HEK293 (cell line): ENCODE data around the gene DLG1.
"Not testable (repeated sequence)": the region's sequence is repeated elsewhere in the genome, so short reads cannot be mapped to it uniquely, and the experiment has no call there.

ENCODE experiments used
- CTCF ChIA-PET: fragments of 350-600 bp; formaldehyde crosslinking; extraction: SDS; loops from one replicate; lab custom pipeline; 2021; ENCODE audit warnings: antibody characterized with exemption; lab: Yijun Ruan, JAX
- POLR2A ChIA-PET: fragments of 300-600 bp; formaldehyde crosslinking; extraction: SDS; loops from one replicate; lab custom pipeline; 2020; ENCODE audit warnings: antibody characterized with exemption, inconsistent platforms; lab: Yijun Ruan, JAX
- H3K27ac ChIP-seq: fragments of 200-500 bp; sonication (Bioruptor generic); 2 replicates; pipeline ENCODE4 v1.5.1; 2014; ENCODE audit warnings: low read depth, low read length, control low read depth, inconsistent platforms; ENCODE audit errors: extremely low read depth
- H3K36me3 ChIP-seq, 2 experiments: fragments of 200-500 bp in 1 of 2; sonication (Bioruptor generic) in 1 of 2; 1 replicate in 1 of 2; 2 replicates in 1 of 2; pipeline ENCODE4 v1.5.1; 2014 to 2017; ENCODE audit warnings: inconsistent platforms in 2 of 2, low read length in 2 of 2; ENCODE audit not compliant: control insufficient read depth in 2 of 2, insufficient read depth in 1 of 2
- H3K4me1 ChIP-seq: fragments of 200-500 bp; sonication (Bioruptor generic); 2 replicates; pipeline ENCODE4 v1.5.1; 2014; ENCODE audit warnings: mild to moderate bottlenecking, low read length, inconsistent platforms; ENCODE audit not compliant: control insufficient read depth, insufficient read depth
- H3K4me3 ChIP-seq: 2 replicates; pipeline ENCODE4 v1.5.1; 2011; ENCODE audit warnings: low read depth, mild to moderate bottlenecking, control low read depth, low read length, moderate library complexity
- H3K9me3 ChIP-seq: fragments of 200-500 bp; sonication (Bioruptor generic); 2 replicates; pipeline ENCODE4 v1.5.1; 2014; ENCODE audit warnings: low read depth, low read length, inconsistent platforms; ENCODE audit not compliant: control insufficient read depth, insufficient read depth
- FEZF1 ChIP-seq: fragments of 450-650 bp; formaldehyde crosslinking; IDR thresholded peaks from 2 replicates; pipeline ENCODE4 v1.5.1; 2016; ENCODE audit warnings: missing biosample characterization, missing genetic modification characterization
- SCRT2 ChIP-seq: fragments of 450-650 bp; formaldehyde crosslinking; IDR thresholded peaks from 2 replicates; pipeline ENCODE4 v1.5.1; 2016; ENCODE audit warnings: missing biosample characterization, missing genetic modification characterization
- ZBTB17 ChIP-seq: fragments of 450-650 bp; formaldehyde crosslinking; IDR thresholded peaks from 2 replicates; pipeline ENCODE4 v1.5.1; 2016; ENCODE audit warnings: missing biosample characterization, missing genetic modification characterization
- ZFP69B ChIP-seq: fragments of 450-650 bp; formaldehyde crosslinking; IDR thresholded peaks from 2 replicates; pipeline ENCODE4 v1.5.1; 2016; ENCODE audit warnings: missing biosample characterization, missing genetic modification characterization
- ZNF138 ChIP-seq: fragments of 450-650 bp; formaldehyde crosslinking; IDR thresholded peaks from 2 replicates; pipeline ENCODE4 v1.5.1; 2016; ENCODE audit warnings: missing biosample characterization, missing genetic modification characterization, borderline replicate concordance
- ZNF16 ChIP-seq: fragments of 450-650 bp; formaldehyde crosslinking; IDR thresholded peaks from 2 replicates; pipeline ENCODE4 v1.5.1; 2016; ENCODE audit warnings: low read depth, missing biosample characterization, missing genetic modification characterization
- ZNF221 ChIP-seq: fragments of 450-650 bp; formaldehyde crosslinking; IDR thresholded peaks from 2 replicates; pipeline ENCODE4 v1.5.1; 2017; ENCODE audit warnings: missing biosample characterization, missing genetic modification characterization, borderline replicate concordance
- ZNF335 ChIP-seq: fragments of 450-650 bp; formaldehyde crosslinking; conservative IDR thresholded peaks from 2 replicates; pipeline ENCODE4 v1.5.1; 2016; ENCODE audit warnings: missing biosample characterization, missing genetic modification characterization
- ZNF366 ChIP-seq: fragments of 450-650 bp; formaldehyde crosslinking; conservative IDR thresholded peaks from 2 replicates; pipeline ENCODE4 v1.5.1; 2016; ENCODE audit warnings: missing biosample characterization, missing genetic modification characterization
- ZNF394 ChIP-seq: fragments of 450-650 bp; formaldehyde crosslinking; IDR thresholded peaks from 2 replicates; pipeline ENCODE4 v1.5.1; 2016; ENCODE audit warnings: missing biosample characterization, missing genetic modification characterization, mild to moderate bottlenecking, moderate library complexity, borderline replicate concordance
- ZNF423 ChIP-seq: fragments of 450-650 bp; formaldehyde crosslinking; IDR thresholded peaks from 2 replicates; pipeline ENCODE4 v1.5.1; 2016; ENCODE audit warnings: missing biosample characterization, missing genetic modification characterization
- ZNF510 ChIP-seq: fragments of 450-650 bp; formaldehyde crosslinking; IDR thresholded peaks from 2 replicates; pipeline ENCODE4 v1.5.1; 2018; ENCODE audit warnings: mild to moderate bottlenecking, missing genetic modification characterization, missing biosample characterization; ENCODE audit not compliant: insufficient replicate concordance
- ZNF529 ChIP-seq: fragments of 450-650 bp; formaldehyde crosslinking; IDR thresholded peaks from 2 replicates; pipeline ENCODE4 v1.5.1; 2017; ENCODE audit warnings: missing genetic modification characterization, missing biosample characterization; ENCODE audit not compliant: insufficient replicate concordance
- ZNF629 ChIP-seq: fragments of 450-650 bp; formaldehyde crosslinking; IDR thresholded peaks from 2 replicates; pipeline ENCODE4 v1.5.1; 2017; ENCODE audit warnings: missing biosample characterization, missing genetic modification characterization
- ZNF654 ChIP-seq: fragments of 450-650 bp; formaldehyde crosslinking; IDR thresholded peaks from 2 replicates; pipeline ENCODE4 v1.5.1; 2016; ENCODE audit warnings: low read depth, missing biosample characterization, missing genetic modification characterization
- TF ChIP-seq, protein P1 (sequence below): fragments of 450-650 bp; formaldehyde crosslinking; IDR thresholded peaks from 2 replicates; pipeline ENCODE4 v1.5.1; 2017; ENCODE audit warnings: missing biosample characterization, missing genetic modification characterization
- TF ChIP-seq, protein P2 (sequence below): fragments of 450-650 bp; formaldehyde crosslinking; IDR thresholded peaks from 2 replicates; pipeline ENCODE4 v1.5.1; 2016; ENCODE audit warnings: missing biosample characterization, missing genetic modification characterization

Gene DLG1

DNA sequence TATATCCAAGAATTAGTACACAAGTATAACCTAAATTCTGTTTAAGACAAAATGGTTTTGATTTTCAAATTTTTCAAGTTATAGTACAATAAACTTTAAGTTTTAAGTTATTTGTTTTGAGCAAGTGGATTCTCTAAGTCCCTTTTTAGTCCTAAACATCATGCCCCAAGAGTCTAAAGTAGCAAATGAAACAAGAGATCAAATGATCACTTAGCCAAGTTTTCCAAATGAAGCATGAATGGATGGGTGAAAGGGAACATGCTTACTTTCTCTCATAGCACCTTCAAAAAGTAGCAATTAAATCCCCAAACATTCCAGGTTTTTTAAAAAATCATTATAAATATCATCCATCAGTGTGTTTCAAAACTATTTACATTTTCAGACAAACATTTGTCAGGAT, 19.5 kb downstream of the DLG1 start (continued):
- TF ChIP-seq, protein P1, sequence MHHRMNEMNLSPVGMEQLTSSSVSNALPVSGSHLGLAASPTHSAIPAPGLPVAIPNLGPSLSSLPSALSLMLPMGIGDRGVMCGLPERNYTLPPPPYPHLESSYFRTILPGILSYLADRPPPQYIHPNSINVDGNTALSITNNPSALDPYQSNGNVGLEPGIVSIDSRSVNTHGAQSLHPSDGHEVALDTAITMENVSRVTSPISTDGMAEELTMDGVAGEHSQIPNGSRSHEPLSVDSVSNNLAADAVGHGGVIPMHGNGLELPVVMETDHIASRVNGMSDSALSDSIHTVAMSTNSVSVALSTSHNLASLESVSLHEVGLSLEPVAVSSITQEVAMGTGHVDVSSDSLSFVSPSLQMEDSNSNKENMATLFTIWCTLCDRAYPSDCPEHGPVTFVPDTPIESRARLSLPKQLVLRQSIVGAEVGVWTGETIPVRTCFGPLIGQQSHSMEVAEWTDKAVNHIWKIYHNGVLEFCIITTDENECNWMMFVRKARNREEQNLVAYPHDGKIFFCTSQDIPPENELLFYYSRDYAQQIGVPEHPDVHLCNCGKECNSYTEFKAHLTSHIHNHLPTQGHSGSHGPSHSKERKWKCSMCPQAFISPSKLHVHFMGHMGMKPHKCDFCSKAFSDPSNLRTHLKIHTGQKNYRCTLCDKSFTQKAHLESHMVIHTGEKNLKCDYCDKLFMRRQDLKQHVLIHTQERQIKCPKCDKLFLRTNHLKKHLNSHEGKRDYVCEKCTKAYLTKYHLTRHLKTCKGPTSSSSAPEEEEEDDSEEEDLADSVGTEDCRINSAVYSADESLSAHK: no peak
- TF ChIP-seq, all 188 proteins: peak for 0

DNA sequence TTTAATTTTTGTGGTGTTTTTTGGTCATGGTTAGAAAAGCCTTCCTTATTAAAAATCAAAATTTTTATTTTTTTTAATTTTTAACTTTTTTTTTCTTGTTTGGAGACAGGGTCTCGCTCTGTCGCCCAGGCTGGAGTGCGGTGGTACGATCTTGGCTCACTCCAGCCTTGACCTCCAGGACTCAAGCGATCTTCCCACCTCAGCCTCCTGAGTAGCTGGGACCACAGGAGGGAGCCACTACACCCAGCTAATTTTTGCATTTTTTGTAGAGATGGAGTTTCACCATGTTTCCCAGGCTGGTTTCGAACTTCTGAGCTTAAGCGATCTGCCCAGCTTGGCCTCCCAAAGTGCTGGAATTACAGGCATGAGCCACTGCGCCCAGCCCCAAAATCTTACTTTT, 21.6 kb downstream of the DLG1 start:
- CTCF ChIA-PET: interaction anchor here (0.7 to 1.0 kb wide), 2 partner anchors 9 to 11 kb away, joined by 3 read pairs; no protein-coding TSS in a partner anchor
- POLR2A ChIA-PET, H3K4me3 ChIP-seq, H3K9me3 ChIP-seq, H3K4me1 ChIP-seq, H3K27ac ChIP-seq: not testable (repeated sequence)
- H3K36me3 ChIP-seq: peaks cover 12 to 45% of the 10 kb centered on the region in 2 experiments
- 0 out of 2 replicates have a peak, but pooled peaks have one; percentile 16 for TF ChIP-seq ZNF654

DNA sequence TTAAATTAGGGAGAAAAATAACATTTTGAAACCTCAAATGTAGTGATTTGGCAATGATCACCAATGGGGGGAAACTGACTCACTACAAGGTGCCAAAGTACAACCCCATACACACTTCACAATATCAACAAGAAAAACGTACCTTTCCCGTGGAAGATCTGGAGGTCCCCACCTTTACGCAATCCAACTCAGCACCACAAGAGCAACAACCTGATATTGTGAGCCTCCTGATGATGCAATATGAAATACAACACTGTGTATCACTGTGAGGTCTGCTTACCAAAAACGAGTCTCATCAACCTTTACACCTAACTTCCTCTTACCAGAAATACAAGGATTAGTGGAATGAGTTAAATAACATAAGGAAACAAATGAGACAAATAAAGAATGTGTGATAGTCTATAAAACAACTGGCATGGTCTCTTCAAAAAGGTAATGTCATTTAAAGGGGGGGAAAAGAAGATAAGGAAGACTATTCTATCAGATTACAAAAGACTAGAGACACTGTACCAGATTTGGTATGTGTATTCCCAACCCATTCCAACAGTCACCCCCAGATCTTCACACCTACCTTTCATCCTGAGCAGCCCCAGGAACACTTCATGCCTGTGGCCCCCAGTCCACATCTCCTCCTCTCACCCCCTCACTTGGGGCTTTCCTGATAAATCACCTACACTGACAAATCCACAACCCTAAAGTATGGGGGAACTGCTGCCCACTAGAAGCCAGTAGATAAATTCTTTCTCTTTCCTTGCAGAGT, 27.7 kb downstream of the DLG1 start:
- H3K4me3 ChIP-seq: no peak overlapping the region
- POLR2A ChIA-PET: no interaction called here
- no peak overlapping the region for H3K27ac ChIP-seq
- CTCF ChIA-PET: no interaction called here
- no peaks in the 10 kb centered on the region; the same call in 1 of the 2 replicates for H3K4me1 ChIP-seq
- no peaks in the 10 kb centered on the region for H3K9me3 ChIP-seq
- peaks cover 0 to 9% of the 10 kb centered on the region in 2 experiments; a peak in 1 of 3 replicates for H3K36me3 ChIP-seq
- no peak for TF ChIP-seq ZNF394 (tag by site-specific recombination)
- TF ChIP-seq, protein P2, sequence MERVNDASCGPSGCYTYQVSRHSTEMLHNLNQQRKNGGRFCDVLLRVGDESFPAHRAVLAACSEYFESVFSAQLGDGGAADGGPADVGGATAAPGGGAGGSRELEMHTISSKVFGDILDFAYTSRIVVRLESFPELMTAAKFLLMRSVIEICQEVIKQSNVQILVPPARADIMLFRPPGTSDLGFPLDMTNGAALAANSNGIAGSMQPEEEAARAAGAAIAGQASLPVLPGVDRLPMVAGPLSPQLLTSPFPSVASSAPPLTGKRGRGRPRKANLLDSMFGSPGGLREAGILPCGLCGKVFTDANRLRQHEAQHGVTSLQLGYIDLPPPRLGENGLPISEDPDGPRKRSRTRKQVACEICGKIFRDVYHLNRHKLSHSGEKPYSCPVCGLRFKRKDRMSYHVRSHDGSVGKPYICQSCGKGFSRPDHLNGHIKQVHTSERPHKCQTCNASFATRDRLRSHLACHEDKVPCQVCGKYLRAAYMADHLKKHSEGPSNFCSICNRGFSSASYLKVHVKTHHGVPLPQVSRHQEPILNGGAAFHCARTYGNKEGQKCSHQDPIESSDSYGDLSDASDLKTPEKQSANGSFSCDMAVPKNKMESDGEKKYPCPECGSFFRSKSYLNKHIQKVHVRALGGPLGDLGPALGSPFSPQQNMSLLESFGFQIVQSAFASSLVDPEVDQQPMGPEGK (tag by site-specific recombination): no peak
- no peak for TF ChIP-seq ZBTB17
- no peak for TF ChIP-seq ZNF138
- TF ChIP-seq ZNF510: no peak
- peak; percentile 76 for TF ChIP-seq SCRT2 (tag by site-specific recombination)
- 0 out of 2 replicates have a peak, but pooled peaks have one; percentile 39 for TF ChIP-seq ZNF366
- TF ChIP-seq, protein P1: no peak
- no peak for TF ChIP-seq ZNF423 (tag by site-specific recombination)
- peak; percentile 66; the same call in 1 of the 2 replicates for TF ChIP-seq ZFP69B
- TF ChIP-seq ZNF629 (tag by site-specific recombination): peak; percentile 25; the same call in 1 of the 2 replicates
- TF ChIP-seq ZNF221 (tag by site-specific recombination): no peak
- TF ChIP-seq ZNF16 (tag by site-specific recombination): no peak
- no peak for TF ChIP-seq FEZF1 (tag by site-specific recombination)
- no peak for TF ChIP-seq ZNF335 (tag by site-specific recombination)
- TF ChIP-seq ZNF529 (tag by site-specific recombination): no peak
